Right cardiac atrium (tissue), 5 donors: ENCODE data around the gene HOMER1. TPM values are rescaled to one million over a fixed set of nuclear protein-coding genes. Genes with fewer than 3 reads are reported as not detected.
A peak's percentile ranks its signal among the peaks of the same experiment; 100 is the strongest.

Source experiments
- ATAC-seq, 2 donors: fragments of 200-7000 bp; cut with Tn5 transposase; one replicate each; pipeline versions ENCODE4 v1.8.0 to v1.9.1; 2020; ENCODE audit warnings: moderate library complexity in 2 of 2, mild to moderate bottlenecking in 1 of 2
- DNase-seq, 3 donors: peaks; one replicate each; pipeline ENCODE4 v3.0.0-alpha.2; 2020
- H3K27ac ChIP-seq: one replicate; pipeline ENCODE4 v1.5.1; 2013; ENCODE audit warnings: mild to moderate bottlenecking, low read length, control low read depth, moderate library complexity
- H3K27me3 ChIP-seq: one replicate; pipeline ENCODE4 v1.6.1; 2013; ENCODE audit not compliant: control insufficient read depth, insufficient read depth
- H3K4me1 ChIP-seq: one replicate; pipeline ENCODE4 v1.6.1; 2013; ENCODE audit warnings: low read length; ENCODE audit not compliant: control insufficient read depth, insufficient read depth
- H3K4me3 ChIP-seq: one replicate; pipeline ENCODE4 v1.5.1; 2013; ENCODE audit warnings: low read length, control low read depth
- H3K9me3 ChIP-seq: one replicate; pipeline ENCODE4 v1.6.1; 2013; ENCODE audit warnings: low read length; ENCODE audit not compliant: control insufficient read depth
- WGBS: extraction: QIAGEN DNeasy Blood & Tissue Kit; methylation state at CpG from one replicate; pipeline ENCODE4 v1.1.7; 2013; 5-methylcytosine and 5-hydroxymethylcytosine counted together
- intact Hi-C, 4 donors: fragments of 100-400 bp; cut with DNase I; formaldehyde crosslinking; loops; one replicate each; pipeline versions ENCODE4 v1.11.0 to v1.14.0; 2022 to 2023
- polyA plus RNA-seq: library from polyadenylated mRNA; stranded (reverse); fragments of 200-250 nt; gene quantifications from one replicate; pipeline ENCODE4 v1.2.3, GENCODE V29; 2013
- total RNA-seq, 4 donors: library from RNA; stranded (reverse); fragmentation: NEBNext Ultra II Directional; extraction: Animal tissue kit (Norgen Biotek cat#: 25700); gene quantifications; one replicate each; pipeline ENCODE4 v1.2.1, GENCODE V29; 2021
- donor health status: healthy with polysubstance abuse.
- donor health status: DM: no; HTN: yes; CAD: no.
- donor health status: DM: no; HTN: no; CAD: no.
- donor health status: DM: no; HTN: yes; CAD: no; lungs with severe emphysema.
- donor health status: DM: yes; HTN: yes; CAD: no.

Gene HOMER1
- total and polyA plus RNA-seq, 5 donors: 10.0 to 57.6 (median 42.4) TPM

DNA sequence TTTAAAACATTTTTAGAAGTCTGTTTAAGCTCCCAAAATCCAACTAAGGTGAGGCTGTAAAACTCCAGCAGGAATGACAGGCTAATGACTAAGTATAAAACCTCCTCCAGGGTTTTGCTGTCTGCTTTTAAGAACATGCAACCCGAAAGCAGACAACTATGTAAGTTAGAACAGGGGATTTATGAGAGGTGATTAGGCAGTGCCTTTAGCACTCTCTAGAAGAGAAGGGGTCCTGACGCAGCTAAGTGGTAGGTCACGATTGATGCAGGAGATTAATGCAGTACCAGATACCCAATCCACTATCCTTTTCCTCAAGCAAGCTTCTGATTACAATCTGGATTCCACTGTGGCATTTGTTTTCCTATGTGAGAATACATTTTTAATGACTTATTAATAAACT, 25.9 kb downstream of the HOMER1 start:
- ATAC-seq (no peak), DNase-seq (no peak)
- Histone ChIP-seq H3K9me3 (no peaks in the 10 kb centered on the region), H3K27ac (peak overlapping the region; percentile 45), H3K4me3 (no peak overlapping the region), H3K4me1 (no peaks in the 10 kb centered on the region), H3K27me3 (no peaks in the 10 kb centered on the region)
- intact Hi-C loops: no loop called here
- 65% methylated on average over 3 of the region's 3 CpGs for WGBS

GRCh38 chr5:79487251-79487650, 26.7 kb downstream of the HOMER1 start:
- DNase-seq: no peak
- ATAC-seq: no peak
- Histone ChIP-seq H3K27ac (peak overlapping the region; percentile 64), H3K9me3 (no peaks in the 10 kb centered on the region), H3K4me1 (no peaks in the 10 kb centered on the region), H3K27me3 (no peaks in the 10 kb centered on the region), H3K4me3 (no peak overlapping the region)
- intact Hi-C loops: no loop called here
- WGBS: 85% methylated on average over 3 of the region's 3 CpGs

DNA sequence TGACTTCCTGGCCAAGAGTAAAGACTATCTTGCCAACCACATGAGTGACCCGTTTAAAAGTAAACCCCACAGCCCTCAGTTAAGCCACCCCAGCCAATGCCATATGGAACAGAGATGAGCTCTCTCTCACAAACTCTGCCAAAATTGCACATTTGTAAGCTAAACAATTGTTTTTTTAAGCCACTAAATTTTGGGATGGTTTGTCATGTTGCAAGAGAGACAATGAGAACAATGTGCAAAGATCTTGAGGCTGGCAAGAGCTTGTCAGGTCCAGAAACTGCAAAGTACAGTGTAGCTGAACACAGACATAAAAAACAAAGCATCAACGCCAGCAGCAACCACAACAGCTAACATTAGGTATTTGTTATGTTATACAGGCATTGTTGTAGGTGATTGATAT, 27.8 kb downstream of the HOMER1 start:
- intact Hi-C loops: no loop called here
- Histone ChIP-seq H3K9me3 (no peaks in the 10 kb centered on the region), H3K27me3 (no peaks in the 10 kb centered on the region), H3K27ac (peak overlapping the region; percentile 14), H3K4me3 (no peak overlapping the region), H3K4me1 (no peaks in the 10 kb centered on the region)
- DNase-seq (no peak), ATAC-seq (no peak)
- 54% methylated on average over 2 of the region's 2 CpGs for WGBS

DNA sequence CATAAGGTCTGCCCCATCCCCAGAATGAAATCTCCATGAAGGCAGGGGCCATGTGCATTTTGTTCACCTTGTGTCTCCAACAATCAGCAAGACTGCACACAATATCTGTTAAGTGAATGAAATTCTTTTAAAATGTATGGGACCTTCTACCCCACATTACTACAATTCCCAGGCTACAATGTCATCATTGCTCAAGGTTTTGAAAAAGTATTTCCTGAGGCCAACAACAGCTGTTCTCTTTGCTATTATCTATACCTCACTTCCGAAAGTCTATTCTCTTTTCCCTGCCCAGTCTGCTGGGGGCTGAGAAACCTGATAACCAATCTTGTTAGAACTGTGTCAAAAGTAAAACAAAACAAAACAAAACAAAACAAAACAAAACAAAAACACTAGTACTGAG, 29.2 kb downstream of the HOMER1 start:
- DNase-seq (no peak), ATAC-seq (no peak)
- Histone ChIP-seq H3K4me1 (no peaks in the 10 kb centered on the region), H3K27ac (no peak overlapping the region), H3K27me3 (no peaks in the 10 kb centered on the region), H3K4me3 (no peak overlapping the region), H3K9me3 (no peaks in the 10 kb centered on the region)
- intact Hi-C loops: no loop called here
- WGBS: 60% methylated on average over 1 of the region's 1 CpG

GRCh38 chr5:79481574-79481973, 32.4 kb downstream of the HOMER1 start:
- Histone ChIP-seq H3K27ac (peak overlapping the region; percentile 98), H3K27me3 (no peaks in the 10 kb centered on the region), H3K9me3 (no peaks in the 10 kb centered on the region), H3K4me3 (peak overlapping the region; percentile 57), H3K4me1 (no peaks in the 10 kb centered on the region)
- DNase-seq (no peak), ATAC-seq (peak; percentile 81)
- intact Hi-C loops: no loop called here
- 85% methylated on average over 1 of the region's 1 CpG for WGBS

DNA sequence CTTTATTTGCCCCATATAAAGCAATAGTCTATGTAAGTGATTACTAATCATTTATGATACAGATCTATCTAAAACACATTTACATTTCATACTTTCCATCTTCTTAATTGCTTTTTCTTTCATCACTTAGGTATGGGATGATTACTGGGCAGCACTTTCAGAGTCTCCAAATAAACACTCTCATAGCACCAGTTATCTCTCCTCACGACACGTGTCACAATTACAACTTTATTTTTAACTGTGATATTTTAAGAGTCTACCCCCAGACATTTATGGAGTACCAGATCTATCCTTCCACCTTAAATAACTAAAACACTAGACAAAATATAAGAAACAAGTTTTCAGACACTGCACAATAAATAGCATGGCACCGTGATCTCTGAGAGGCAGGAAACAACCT, 32.9 kb downstream of the HOMER1 start:
- H3K27ac ChIP-seq: peak overlapping the region; percentile 98
- intact Hi-C loops: no loop called here
- no peaks in the 10 kb centered on the region for H3K4me1 ChIP-seq
- H3K4me3 ChIP-seq: peak overlapping the region; percentile 57
- no peaks in the 10 kb centered on the region for H3K9me3 ChIP-seq
- no peaks in the 10 kb centered on the region for H3K27me3 ChIP-seq
- ATAC-seq (peak; percentile 77 to 79), DNase-seq (no peak)
- 66% methylated on average over 3 of the region's 3 CpGs for WGBS

GRCh38 chr5:79475152-79475466, 38.8 kb downstream of the HOMER1 start:
- Histone ChIP-seq H3K27me3 (no peaks in the 10 kb centered on the region), H3K4me1 (no peaks in the 10 kb centered on the region), H3K4me3 (no peak overlapping the region), H3K9me3 (no peaks in the 10 kb centered on the region), H3K27ac (no peak overlapping the region)
- ATAC-seq: peak in 1 of 2 donors; percentile 29
- intact Hi-C loops: no loop called here
- DNase-seq: no peak
- WGBS: 64% methylated on average over 4 of the region's 4 CpGs

DNA sequence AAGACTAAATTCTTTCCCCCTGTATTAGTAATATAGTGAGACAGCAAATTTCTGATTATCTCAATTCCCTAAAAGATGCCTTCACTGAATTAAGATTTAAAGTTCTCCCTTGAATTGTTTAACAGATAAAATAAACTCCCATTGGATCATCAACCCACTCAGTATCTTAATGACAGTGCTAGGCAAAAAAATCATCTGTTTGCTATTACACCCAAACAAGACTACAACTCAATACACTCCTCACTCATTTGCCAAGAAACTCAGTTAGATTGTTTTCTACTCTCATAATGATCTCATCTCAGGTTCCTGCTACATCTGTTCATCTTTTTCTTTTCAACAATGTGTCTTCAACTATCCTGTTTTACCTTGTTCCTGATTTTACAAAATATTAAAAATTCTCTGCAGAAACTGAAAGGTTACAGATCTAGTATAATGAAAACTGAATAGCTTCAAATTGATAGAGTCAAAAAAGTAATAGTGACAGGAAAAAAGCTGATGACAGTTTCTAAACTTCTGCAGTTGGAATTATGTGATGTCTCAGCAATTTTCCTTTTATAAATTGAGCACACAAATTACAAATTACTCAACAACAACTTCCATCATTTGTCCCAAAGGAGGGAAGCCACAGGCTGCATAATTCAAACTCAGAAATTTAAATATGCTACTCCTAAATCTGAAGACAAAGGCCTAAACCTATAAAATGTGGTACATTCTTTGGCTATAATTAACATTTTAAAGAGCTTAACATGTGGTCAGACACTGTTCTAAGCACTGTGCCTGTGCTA, 39.4 kb downstream of the HOMER1 start:
- Histone ChIP-seq H3K27ac (no peak overlapping the region), H3K4me3 (no peak overlapping the region), H3K4me1 (no peaks in the 10 kb centered on the region), H3K9me3 (no peaks in the 10 kb centered on the region), H3K27me3 (no peaks in the 10 kb centered on the region)
- no peak for ATAC-seq
- no peak for DNase-seq
- intact Hi-C loops: no loop called here

DNA sequence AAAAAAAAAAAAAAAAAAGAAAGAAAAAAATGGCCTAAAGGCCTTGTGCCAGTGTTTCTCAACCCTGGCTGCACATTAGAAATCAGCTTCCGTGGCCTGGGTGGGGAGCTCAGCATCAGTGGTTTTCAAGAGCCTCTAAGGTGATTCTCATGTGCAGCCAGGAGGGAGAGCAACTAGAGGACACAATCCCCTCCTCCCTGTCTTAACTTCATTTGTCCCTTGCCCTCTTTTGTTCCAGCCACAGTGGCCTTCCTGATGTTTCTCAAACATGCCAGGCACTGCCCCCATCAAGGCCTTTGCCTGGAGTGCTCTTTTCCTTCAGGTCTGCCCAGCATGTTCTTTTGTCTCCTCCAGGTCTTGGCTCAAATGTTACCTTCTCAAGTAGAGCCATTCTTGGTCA, 42.4 kb downstream of the HOMER1 start:
- intact Hi-C loops: no loop called here
- DNase-seq: no peak
- no peak for ATAC-seq
- Histone ChIP-seq H3K9me3 (no peaks in the 10 kb centered on the region), H3K27ac (no peak overlapping the region), H3K27me3 (no peaks in the 10 kb centered on the region), H3K4me1 (no peaks in the 10 kb centered on the region), H3K4me3 (no peak overlapping the region)
- WGBS: 61% methylated on average over 1 of the region's 1 CpG

DNA sequence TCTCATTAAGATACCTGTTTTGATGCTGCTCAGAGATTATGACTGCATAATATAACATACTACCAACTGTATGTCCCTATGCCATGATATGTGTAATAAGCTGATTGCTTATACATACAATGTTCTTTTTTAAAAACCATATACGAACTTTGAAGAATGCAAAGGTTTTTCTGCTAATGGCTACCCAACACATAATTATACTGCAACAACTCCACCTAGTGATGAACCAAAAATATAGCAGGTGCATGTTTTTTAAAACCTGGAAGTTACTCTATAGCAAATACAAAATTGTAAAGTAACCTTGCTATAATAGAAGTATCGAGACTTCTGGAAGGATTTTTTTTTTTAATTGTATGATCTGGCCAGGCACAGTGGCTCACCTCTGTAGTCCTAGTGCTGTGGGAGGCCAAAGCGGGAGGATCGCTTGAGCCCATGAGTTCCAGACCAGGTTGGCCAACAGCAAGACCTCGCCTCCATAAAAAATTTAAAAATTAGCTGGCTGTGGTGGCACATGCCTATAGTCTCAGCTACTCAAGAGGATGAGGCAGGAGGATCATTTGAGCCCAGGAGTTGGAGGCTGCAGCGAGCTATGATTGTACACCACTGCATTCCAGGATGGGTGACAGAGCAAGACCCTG, 49.1 kb downstream of the HOMER1 start:
- 68% methylated on average over 6 of the region's 6 CpGs for WGBS
- intact Hi-C loops: loop anchor here in 3 of 4 donors (5.0 to 10.0 kb wide), 3 partner anchors 330 to 443 kb away; no protein-coding TSS in a partner anchor
- no peak overlapping the region for H3K4me3 ChIP-seq
- H3K9me3 ChIP-seq: no peaks in the 10 kb centered on the region
- H3K27ac ChIP-seq: no peak overlapping the region
- H3K4me1 ChIP-seq: no peaks in the 10 kb centered on the region
- H3K27me3 ChIP-seq: no peaks in the 10 kb centered on the region
- no peak for ATAC-seq
- no peak for DNase-seq

DNA sequence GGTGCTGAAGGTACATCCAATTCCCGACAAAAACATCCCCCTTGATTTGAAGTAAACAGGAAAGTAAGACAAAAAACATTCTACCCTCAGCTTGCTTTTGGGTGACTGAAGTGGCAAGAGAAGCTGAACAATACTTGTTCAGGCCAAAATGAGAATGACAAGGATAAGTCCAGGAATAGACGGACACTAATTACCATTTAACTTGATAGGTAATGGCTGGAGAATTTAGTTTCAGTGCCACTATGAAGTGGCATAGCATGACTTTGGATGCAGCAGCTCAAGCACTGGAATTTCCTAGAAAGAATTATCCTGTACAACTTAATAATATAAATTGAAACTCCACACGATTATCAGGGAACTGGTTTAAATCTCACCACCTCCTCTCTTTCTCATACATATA, 49.7 kb downstream of the HOMER1 start:
- Histone ChIP-seq H3K27me3 (no peaks in the 10 kb centered on the region), H3K4me1 (no peaks in the 10 kb centered on the region), H3K9me3 (no peaks in the 10 kb centered on the region), H3K4me3 (no peak overlapping the region), H3K27ac (no peak overlapping the region)
- DNase-seq: no peak
- WGBS: 62% methylated on average over 3 of the region's 3 CpGs
- intact Hi-C loops: loop anchor here in 3 of 4 donors (5.0 to 10.0 kb wide), 3 partner anchors 329 to 442 kb away; no protein-coding TSS in a partner anchor
- no peak for ATAC-seq
